Psoas muscle (tissue), 8 donors: ENCODE measurements around the gene ATN1. TPM values are rescaled to one million over a fixed set of nuclear protein-coding genes. Genes with fewer than 3 reads are reported as not detected.
A peak's percentile ranks its signal among the peaks of the same experiment; 100 is the strongest.

Experiments
- ATAC-seq, 4 donors: fragments of 200-7000 bp; cut with Tn5 transposase; one replicate each; pipeline ENCODE4 v1.9.1; 2020; ENCODE audit warnings: moderate library complexity in 3 of 4, mild to moderate bottlenecking in 2 of 4
- DNase-seq, 2 donors: peaks; one replicate each; pipeline ENCODE4 v3.0.0-alpha.2; 2020
- H3K27ac ChIP-seq: fragments of 200-600 bp; one replicate; pipeline ENCODE4 v1.8.0; 2022
- H3K27me3 ChIP-seq, 3 donors: fragments of 200-600 bp in 1 of 3; one replicate each; pipeline versions ENCODE4 v1.6.1 to v1.8.0; 2013 to 2022; ENCODE audit warnings: low read length in 2 of 3, mild to moderate bottlenecking in 2 of 3, moderate library complexity in 1 of 3; ENCODE audit not compliant: insufficient read depth in 3 of 3
- H3K36me3 ChIP-seq, 2 donors: fragments of 200-600 bp in 1 of 2; one replicate each; pipeline versions ENCODE4 v1.6.1 to v1.8.0; 2013 to 2022; ENCODE audit warnings: low read depth in 1 of 2, mild to moderate bottlenecking in 1 of 2, moderate library complexity in 1 of 2; ENCODE audit not compliant: insufficient read depth in 1 of 2
- H3K4me1 ChIP-seq: fragments of 200-600 bp; one replicate; pipeline ENCODE4 v1.8.0; 2022
- H3K4me3 ChIP-seq: fragments of 200-600 bp; one replicate; pipeline ENCODE4 v1.8.0; 2022; ENCODE audit warnings: mild to moderate bottlenecking
- H3K9me3 ChIP-seq: fragments of 200-600 bp; one replicate; pipeline ENCODE4 v1.8.0; 2022
- WGBS, 3 donors: extraction: QIAGEN DNeasy Blood & Tissue Kit; methylation state at CpG; one replicate each; pipeline versions ENCODE4 v1.1.6 to v1.1.7; 2013; 5-methylcytosine and 5-hydroxymethylcytosine counted together
- intact Hi-C, 2 donors: fragments of 100-400 bp; cut with DNase I; formaldehyde crosslinking; loops; one replicate each; pipeline versions ENCODE4 v1.11.0 to v1.14.2; 2022
- polyA plus RNA-seq, 3 donors: library from polyadenylated mRNA; stranded (reverse); fragments of 200-250 nt; gene quantifications; one replicate each; pipeline ENCODE4 v1.2.3, GENCODE V29; 2013
- total RNA-seq, 4 donors: library from RNA; stranded (reverse); fragmentation: NEBNext Ultra II Directional in 2 of 4; extraction: Animal tissue kit (Norgen Biotek cat#: 25700) in 2 of 4; gene quantifications; one replicate each; pipeline versions ENCODE4 v1.2.1 to v1.2.4, GENCODE V29; 2021 to 2023
- TF ChIP-seq, protein P1 (sequence below): fragments of 200-600 bp; IDR thresholded peaks from one replicate; pipeline ENCODE4 v1.8.0; 2022; ENCODE audit warnings: antibody characterized with exemption
- donor health status: healthy with polysubstance abuse.
- donor health status: DM: no; HTN: no; CAD: no; lungs with moderate emphysema.
- donor health status: Bipolar disorder and iron deficiency.
- donor health status: healthy.
- donor health status: DM: yes; HTN: yes; CAD: no.
- donor health status: DM: no; HTN: no; CAD: no.
- donor health status: DM: no; HTN: no; CAD: no.
- donor health status: DM: yes; HTN: yes; CAD: no.

Gene ATN1
- total and polyA plus RNA-seq, 7 donors, result 24.9 to 55.8 (median 46.0) TPM

DNA sequence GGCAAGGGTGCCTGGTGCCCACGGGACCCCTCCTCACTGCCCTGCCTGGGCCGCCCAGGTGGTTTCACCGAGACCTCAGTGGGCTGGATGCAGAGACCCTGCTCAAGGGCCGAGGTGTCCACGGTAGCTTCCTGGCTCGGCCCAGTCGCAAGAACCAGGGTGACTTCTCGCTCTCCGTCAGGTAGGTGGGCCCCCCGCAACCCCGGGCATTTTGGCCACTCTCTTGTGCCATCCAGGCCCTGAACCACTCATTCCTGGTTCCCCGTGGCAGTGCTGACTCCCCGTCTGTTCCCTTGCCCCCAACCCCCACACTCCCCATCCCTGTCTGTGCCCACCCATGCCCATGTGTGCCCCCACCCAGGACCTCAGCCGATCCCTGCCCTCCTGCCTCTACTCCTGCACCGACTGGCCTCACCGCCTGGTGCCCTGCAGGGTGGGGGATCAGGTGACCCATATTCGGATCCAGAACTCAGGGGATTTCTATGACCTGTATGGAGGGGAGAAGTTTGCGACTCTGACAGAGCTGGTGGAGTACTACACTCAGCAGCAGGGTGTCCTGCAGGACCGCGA is 23.9 kb downstream of the ATN1 start:
- no peaks in the 10 kb centered on the region for H3K4me1 ChIP-seq

DNA sequence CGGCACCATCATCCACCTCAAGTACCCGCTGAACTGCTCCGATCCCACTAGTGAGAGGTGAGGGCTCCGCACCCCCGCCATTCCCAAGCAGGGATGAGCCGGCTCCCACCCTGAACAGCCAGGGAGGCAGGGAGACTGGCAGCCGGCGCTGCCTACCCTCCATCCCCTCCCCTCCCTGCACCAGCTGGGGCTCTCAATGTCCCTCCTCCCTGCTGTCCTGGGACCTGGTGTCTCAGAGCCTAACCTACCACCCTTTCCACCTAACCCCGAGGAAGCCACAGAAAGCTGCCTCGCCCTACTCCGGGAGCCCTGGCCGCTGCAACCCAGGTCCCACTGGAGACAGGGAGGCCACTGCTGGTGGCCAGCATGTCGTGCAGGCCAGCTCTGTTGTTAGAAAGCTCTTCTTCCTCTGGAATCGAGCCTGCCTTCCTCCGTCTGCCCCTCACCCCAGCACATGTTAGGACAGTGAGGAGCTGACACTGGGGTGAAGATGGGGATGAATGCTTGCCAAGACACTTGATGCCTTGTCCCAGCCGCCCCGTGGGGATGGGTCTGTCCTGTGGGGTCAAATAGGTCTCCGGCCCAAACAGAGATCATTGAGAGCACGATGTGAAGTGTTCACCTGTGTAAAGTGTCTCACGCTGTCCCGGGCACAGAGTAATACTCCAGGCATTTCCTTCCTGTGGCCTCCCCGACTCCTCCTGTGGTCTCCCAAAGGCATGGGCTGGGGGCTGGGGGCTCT is 24.5 kb downstream of the ATN1 start:
- Histone ChIP-seq H3K27ac (no peak overlapping the region), H3K4me3 (peak overlapping the region; percentile 50)
- 60 to 75% (median 70%) methylated on average over 22 of the region's 22 CpGs for WGBS, 3 donors

More for the DNA sequence above, 23.9 kb downstream of the ATN1 start:
- peaks cover 0 to 5% of the 10 kb centered on the region in 2 donors for H3K36me3 ChIP-seq
- peak in 1 of 2 donors; percentile 53 for DNase-seq
- 87 to 93% (median 87%) methylated on average over 20 of the region's 20 CpGs for WGBS, 3 donors
- intact Hi-C loops, result loop anchor here in 1 of 2 donors (5.0 kb wide), 1 partner anchor 81 kb away; no protein-coding TSS in a partner anchor
- ATAC-seq, result no peak
- peak overlapping the region; percentile 50 for H3K4me3 ChIP-seq
- H3K9me3 ChIP-seq, result no peaks in the 10 kb centered on the region
- H3K27me3 ChIP-seq, result no peaks in the 10 kb centered on the region
- H3K27ac ChIP-seq, result no peak overlapping the region
- TF ChIP-seq, protein P1, sequence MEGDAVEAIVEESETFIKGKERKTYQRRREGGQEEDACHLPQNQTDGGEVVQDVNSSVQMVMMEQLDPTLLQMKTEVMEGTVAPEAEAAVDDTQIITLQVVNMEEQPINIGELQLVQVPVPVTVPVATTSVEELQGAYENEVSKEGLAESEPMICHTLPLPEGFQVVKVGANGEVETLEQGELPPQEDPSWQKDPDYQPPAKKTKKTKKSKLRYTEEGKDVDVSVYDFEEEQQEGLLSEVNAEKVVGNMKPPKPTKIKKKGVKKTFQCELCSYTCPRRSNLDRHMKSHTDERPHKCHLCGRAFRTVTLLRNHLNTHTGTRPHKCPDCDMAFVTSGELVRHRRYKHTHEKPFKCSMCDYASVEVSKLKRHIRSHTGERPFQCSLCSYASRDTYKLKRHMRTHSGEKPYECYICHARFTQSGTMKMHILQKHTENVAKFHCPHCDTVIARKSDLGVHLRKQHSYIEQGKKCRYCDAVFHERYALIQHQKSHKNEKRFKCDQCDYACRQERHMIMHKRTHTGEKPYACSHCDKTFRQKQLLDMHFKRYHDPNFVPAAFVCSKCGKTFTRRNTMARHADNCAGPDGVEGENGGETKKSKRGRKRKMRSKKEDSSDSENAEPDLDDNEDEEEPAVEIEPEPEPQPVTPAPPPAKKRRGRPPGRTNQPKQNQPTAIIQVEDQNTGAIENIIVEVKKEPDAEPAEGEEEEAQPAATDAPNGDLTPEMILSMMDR, result no peak

DNA sequence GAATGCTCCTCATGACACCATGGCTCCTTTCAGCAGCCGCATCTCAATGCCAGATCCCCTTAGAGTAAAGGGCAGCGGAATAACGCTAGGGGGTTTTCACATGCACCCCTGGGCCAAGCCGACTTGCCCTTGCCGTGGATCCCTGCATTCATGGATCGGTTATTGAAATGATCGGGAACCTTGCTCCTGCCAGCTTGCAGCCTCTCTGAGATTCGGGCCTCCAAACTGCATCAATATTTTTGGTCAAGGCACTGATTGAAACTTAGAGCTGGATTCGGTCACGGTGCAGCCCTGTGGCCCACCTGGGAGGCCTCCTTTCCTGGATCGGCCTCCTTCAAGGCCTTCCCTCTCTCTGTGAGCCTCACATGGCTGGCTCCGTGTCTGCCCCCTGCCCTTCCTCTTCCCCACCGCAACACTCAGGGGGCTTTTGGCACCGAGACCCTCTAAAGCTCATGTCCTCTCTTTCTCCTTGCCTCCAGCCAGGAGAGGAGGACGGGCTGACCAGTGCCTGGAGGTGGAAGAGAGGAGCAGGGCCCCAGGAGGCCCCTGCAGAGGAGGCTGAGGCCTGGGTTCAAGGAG is 25.2 kb downstream of the ATN1 start:
- Histone ChIP-seq H3K4me3 (peak overlapping the region; percentile 50), H3K9me3 (no peaks in the 10 kb centered on the region), H3K4me1 (no peaks in the 10 kb centered on the region), H3K27me3 (no peaks in the 10 kb centered on the region), H3K27ac (no peak overlapping the region), H3K36me3 (no peaks in the 10 kb centered on the region)
- TF ChIP-seq, protein P1, result no peak
- intact Hi-C loops, result loop anchor here in 1 of 2 donors (5.0 kb wide), 1 partner anchor 79 kb away; no protein-coding TSS in a partner anchor
- no peak for DNase-seq
- no peak for ATAC-seq
- WGBS, 3 donors, result 85 to 89% (median 85%) methylated on average over 15 of the region's 15 CpGs

More for the DNA sequence above, 24.5 kb downstream of the ATN1 start:
- no peak for ATAC-seq
- DNase-seq, result peak in 1 of 2 donors; percentile 44
- Histone ChIP-seq H3K27me3 (no peaks in the 10 kb centered on the region), H3K36me3 (peaks cover 0 to under 1% of the 10 kb centered on the region in 2 donors), H3K9me3 (no peaks in the 10 kb centered on the region), H3K4me1 (no peaks in the 10 kb centered on the region)
- TF ChIP-seq, protein P1, result no peak
- intact Hi-C loops, result loop anchor here in 1 of 2 donors (5.0 kb wide), 1 partner anchor 80 kb away; no protein-coding TSS in a partner anchor

DNA sequence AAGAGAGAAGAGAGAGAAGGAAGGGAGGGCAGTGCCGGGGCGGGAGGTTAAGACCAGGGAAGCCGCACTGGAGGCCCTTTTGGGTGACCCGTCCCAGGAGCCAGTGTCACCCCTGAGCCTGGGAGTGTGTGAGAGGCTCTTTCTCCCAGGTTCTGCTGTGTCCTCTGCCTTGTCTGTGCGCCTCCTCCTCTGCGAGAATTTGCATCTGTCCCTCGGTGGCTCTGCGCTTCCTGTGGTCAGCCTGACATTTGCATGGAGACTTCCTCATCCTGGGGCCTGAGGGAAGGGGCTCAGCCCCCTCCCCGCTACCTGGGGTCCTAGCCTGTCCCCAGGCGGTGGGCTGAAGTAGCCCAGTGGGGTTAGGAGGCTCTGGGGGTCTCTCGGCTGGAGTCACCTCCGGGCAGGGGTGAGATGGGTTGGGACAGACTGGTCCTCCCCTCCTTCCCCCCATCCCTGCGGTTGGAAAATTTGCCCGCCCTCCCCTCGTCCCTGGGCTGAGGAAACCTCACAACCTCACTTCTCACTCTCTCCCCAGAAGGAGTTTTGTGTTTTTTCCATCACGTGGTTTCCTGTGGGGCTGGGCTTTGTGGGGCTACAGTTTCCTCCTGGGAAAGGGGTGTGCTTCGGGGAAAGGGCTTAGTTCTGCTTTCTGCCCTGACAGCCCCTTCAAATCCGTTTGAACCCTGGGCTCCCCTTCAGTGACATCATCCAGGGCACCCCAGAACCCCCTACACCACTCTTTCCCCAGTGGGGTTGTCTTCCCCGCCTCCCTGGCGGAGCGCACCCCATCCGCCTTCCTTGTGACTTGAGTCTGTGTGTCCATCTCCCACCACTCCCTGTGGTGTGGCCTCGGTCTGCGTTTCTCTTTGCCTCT is 25.9 kb downstream of the ATN1 start:
- TF ChIP-seq, protein P1, result no peak
- WGBS, 3 donors, result 57 to 60% (median 58%) methylated on average over 20 to 24 of the region's 24 CpGs
- H3K27ac ChIP-seq, result no peak overlapping the region
- peak; percentile 19 to 30 (median 22) for ATAC-seq
- peak overlapping the region; percentile 50 for H3K4me3 ChIP-seq
- H3K4me1 ChIP-seq, result no peaks in the 10 kb centered on the region
- no peaks in the 10 kb centered on the region for H3K9me3 ChIP-seq
- no peaks in the 10 kb centered on the region for H3K36me3 ChIP-seq
- intact Hi-C loops, result loop anchor here in 1 of 2 donors (5.0 kb wide), 1 partner anchor 79 kb away; no protein-coding TSS in a partner anchor
- DNase-seq, result peak in 1 of 2 donors; percentile 66
- no peaks in the 10 kb centered on the region for H3K27me3 ChIP-seq
